RWPE1 (cell line): ENCODE measurements around the gene PATL2.
A peak's percentile ranks its signal among the peaks of the same experiment; 100 is the strongest.

Experiments
- CTCF ChIA-PET: fragments of 350-600 bp; sonication (Branson Sonifier 250); formaldehyde crosslinking; extraction: SDS; loops from one replicate; lab custom pipeline; 2021; lab: Yijun Ruan, JAX
- POLR2A ChIA-PET: fragments of 400-600 bp; formaldehyde crosslinking; extraction: SDS; loops from one replicate; lab custom pipeline; 2020; ENCODE audit warnings: antibody characterized with exemption; ENCODE audit not compliant: low non-redundant PET; lab: Yijun Ruan, JAX
- DNase-seq: peaks from one replicate; pipeline ENCODE4 v3.0.0; 2012; ENCODE audit warnings: low spot score
- H3K27ac ChIP-seq: fragments of 450-650 bp; 2 replicates; pipeline ENCODE4 v1.5.1; 2017
- TF ChIP-seq, protein P1 (sequence below): fragments of 450-650 bp; conservative IDR thresholded peaks from 2 replicates; pipeline ENCODE4 v1.5.1; 2017; ENCODE audit warnings: low read depth, mild to moderate bottlenecking

The PATL2 gene

GRCh38 chr15:44670087-44670950 lies 40.8 kb downstream of the PATL2 start:
- no peak for DNase-seq
- CTCF ChIA-PET: interaction anchor here (0.6 to 0.7 kb wide), 2 partner anchors 98 to 184 kb away, joined by 3 read pairs; no protein-coding TSS in a partner anchor
- no peak overlapping the region for H3K27ac ChIP-seq
- TF ChIP-seq, protein P1, sequence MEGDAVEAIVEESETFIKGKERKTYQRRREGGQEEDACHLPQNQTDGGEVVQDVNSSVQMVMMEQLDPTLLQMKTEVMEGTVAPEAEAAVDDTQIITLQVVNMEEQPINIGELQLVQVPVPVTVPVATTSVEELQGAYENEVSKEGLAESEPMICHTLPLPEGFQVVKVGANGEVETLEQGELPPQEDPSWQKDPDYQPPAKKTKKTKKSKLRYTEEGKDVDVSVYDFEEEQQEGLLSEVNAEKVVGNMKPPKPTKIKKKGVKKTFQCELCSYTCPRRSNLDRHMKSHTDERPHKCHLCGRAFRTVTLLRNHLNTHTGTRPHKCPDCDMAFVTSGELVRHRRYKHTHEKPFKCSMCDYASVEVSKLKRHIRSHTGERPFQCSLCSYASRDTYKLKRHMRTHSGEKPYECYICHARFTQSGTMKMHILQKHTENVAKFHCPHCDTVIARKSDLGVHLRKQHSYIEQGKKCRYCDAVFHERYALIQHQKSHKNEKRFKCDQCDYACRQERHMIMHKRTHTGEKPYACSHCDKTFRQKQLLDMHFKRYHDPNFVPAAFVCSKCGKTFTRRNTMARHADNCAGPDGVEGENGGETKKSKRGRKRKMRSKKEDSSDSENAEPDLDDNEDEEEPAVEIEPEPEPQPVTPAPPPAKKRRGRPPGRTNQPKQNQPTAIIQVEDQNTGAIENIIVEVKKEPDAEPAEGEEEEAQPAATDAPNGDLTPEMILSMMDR: no peak
- POLR2A ChIA-PET: no interaction called here

GRCh38 chr15:44668921-44669320 lies 42.2 kb downstream of the PATL2 start:
- POLR2A ChIA-PET: no interaction called here
- CTCF ChIA-PET: no interaction called here
- no peak for DNase-seq
- no peak overlapping the region for H3K27ac ChIP-seq
- TF ChIP-seq, protein P1: no peak

DNA sequence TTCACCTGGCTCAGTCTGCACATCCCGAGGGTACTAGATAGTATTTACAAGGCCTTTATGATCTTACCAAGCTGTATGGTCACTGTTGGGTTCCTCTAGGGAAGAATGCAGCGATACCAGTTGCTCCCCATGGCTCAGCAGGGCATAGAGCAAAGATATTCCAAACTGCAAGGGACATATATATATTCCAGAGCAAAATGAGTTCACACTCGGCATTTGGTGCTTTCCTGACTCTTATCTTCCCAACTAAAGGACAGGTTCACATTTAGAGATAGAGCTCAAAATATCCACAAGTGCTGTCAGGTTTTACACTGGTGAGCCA lies 44.1 kb downstream of the PATL2 start:
- ChIA-PET CTCF (interaction anchor here (1.2 kb wide), 1 partner anchor 72 kb away, joined by 6 read pairs; no protein-coding TSS in a partner anchor), POLR2A (interaction anchor here (0.9 kb wide), 1 partner anchor 59 kb away, joined by 3 read pairs; no protein-coding TSS in a partner anchor)
- DNase-seq: no peak
- no peak overlapping the region for H3K27ac ChIP-seq
- TF ChIP-seq, protein P1: no peak

GRCh38 chr15:44666210-44667038 lies 44.7 kb downstream of the PATL2 start:
- ChIA-PET CTCF (interaction anchor here (1.2 kb wide), 1 partner anchor 72 kb away, joined by 6 read pairs; no protein-coding TSS in a partner anchor), POLR2A (interaction anchor here (0.9 kb wide), 1 partner anchor 60 kb away, joined by 3 read pairs; no protein-coding TSS in a partner anchor)
- H3K27ac ChIP-seq: no peak overlapping the region
- DNase-seq: no peak
- TF ChIP-seq, protein P1: no peak

DNA sequence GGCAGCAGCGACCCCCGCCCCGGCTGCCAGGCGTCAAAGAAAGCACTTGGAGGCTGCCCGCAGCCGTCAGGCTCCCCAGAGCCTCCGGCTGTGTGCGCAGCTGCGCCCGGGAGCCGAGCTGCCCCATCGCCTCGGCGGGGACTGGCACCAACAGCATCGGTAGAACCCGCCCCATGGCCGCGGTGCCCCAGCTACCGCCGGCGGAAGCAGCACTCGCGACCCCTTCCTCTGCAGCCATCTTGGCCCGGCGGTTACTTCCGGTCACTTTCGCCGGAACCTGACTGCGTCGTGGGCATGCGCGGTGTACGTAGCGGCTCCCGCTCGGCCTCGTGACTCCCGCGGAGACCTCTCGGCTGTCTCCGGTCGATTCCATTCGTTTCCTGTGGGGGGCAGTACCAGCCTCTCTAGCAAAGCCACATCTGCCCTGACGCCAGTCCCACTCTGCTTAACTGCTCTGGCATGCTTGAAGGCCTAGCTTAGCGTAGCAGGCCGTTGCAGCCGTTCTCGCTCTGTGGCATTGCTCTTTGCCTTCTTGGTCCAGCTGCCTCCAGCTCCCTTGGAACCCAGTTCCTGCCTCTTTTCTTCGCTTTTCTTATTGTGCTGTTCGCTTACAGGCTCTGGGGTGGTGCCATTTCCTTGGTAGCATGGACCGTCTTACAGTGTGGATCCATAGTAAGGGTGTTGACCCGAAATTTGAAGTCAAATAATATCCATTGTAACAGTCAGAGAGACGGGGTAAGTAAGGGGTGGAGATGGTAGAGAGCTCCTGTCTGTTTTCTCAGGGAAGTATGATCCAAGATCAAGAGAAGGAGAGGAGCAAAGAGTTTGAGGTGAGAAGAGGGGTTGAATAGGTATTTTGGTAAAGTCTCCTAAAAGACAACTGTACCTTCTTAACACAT lies 47.5 kb downstream of the PATL2 start, which contains the start of gene SPG11:
Gene SPG11, minus strand, starts transcription at position 253 of the 899 bp plus-strand sequence. Its CDS starts 15 bp downstream, at position 238.
- CTCF ChIA-PET: interaction anchor here (0.6 to 2.2 kb wide), 14 partner anchors 9 to 95 kb away, joined by 3 to 16 read pairs (median 4); partner anchors contain the start of gene TRIM69
- TF ChIP-seq, protein P1: peak; percentile 95
- peak within 1 kb of the TSS; percentile 90 for H3K27ac ChIP-seq
- peak; percentile 93 for DNase-seq
- POLR2A ChIA-PET: interaction anchor here (1.1 to 1.8 kb wide), 3 partner anchors 48 to 65 kb away, joined by 4 to 14 read pairs (median 4); partner anchors contain the start of genes B2M and PATL2
